Naive thymus-derived CD4-positive, alpha-beta T cell (primary cell): ENCODE measurements around the gene VPS50. TPM values are rescaled to one million over a fixed set of nuclear protein-coding genes. Genes with fewer than 3 reads are reported as not detected.

Experiments
- polyA plus RNA-seq, 2 donors: library from polyadenylated mRNA; unstranded; fragments of 300-500 nt; fragmentation: Illumina TruSeq; gene quantifications; one replicate each; pipeline ENCODE4 v1.2.3, GENCODE V29; 2021
- total RNA-seq, 6 experiments: library from RNA in 5 of 6; stranded (reverse) in 5 of 6; gene quantifications; 1 replicate in 5 of 6; 2 replicates in 1 of 6; pipeline ENCODE4 v1.2.3 and lab custom pipeline; 2021 to 2026

VPS50 gene
- total and polyA plus RNA-seq, 7 experiments from 2014 or later = 15.3 to 44.2 (median 30.7) TPM

Other genes starting within 250 kb of the VPS50 start
- 10 to 100 TPM; 20.9 to 61.6 (median 47.8) TPM for gene SAMD9, start 114.4 kb upstream of the VPS50 start, total RNA-seq
- gene SAMD9, start 114.4 kb upstream of the VPS50 start, polyA plus RNA-seq = 10 to 100 TPM; 25.3 to 27.4 TPM
- gene SAMD9L, start 84.0 kb upstream of the VPS50 start, total RNA-seq = 100 to 1,000 TPM in 1 of 5 experiments, 10 to 100 TPM in 4; 16.9 to 160 (median 27.5) TPM
- gene SAMD9L, start 84.0 kb upstream of the VPS50 start, polyA plus RNA-seq = 10 to 100 TPM; 28.2 to 34.4 TPM
- under 1 TPM in 2 of 5 experiments, not detected in 3; 0.29 to 0.32 TPM for gene HEPACAM2, start 5.9 kb upstream of the VPS50 start, total RNA-seq
- gene HEPACAM2, start 5.9 kb upstream of the VPS50 start, polyA plus RNA-seq = not detected